Neural crest cell (in vitro differentiated cells): Measurements from ENCODE around the gene ROBO2. TPM values are rescaled to one million over a fixed set of nuclear protein-coding genes. Genes with fewer than 3 reads are reported as not detected.

Source experiments
- DNase-seq: peaks from one replicate; pipeline ENCODE4 v3.0.0; 2021; ENCODE audit warnings: low read depth, mixed read lengths, low spot score
- H3K27ac Mint-ChIP-seq: one replicate; pipeline ENCODE4 v1.8.0; 2021; ENCODE audit warnings: mild to moderate bottlenecking, mixed read lengths; ENCODE audit not compliant: unreplicated experiment
- H3K27me3 Mint-ChIP-seq: 2 replicates; pipeline ENCODE4 v1.8.0; 2021; ENCODE audit warnings: low read depth, mild to moderate bottlenecking, mixed read lengths
- H3K36me3 Mint-ChIP-seq: 2 replicates; pipeline ENCODE4 v1.8.0; 2021; ENCODE audit warnings: low read depth, mild to moderate bottlenecking, mixed read lengths
- H3K4me1 Mint-ChIP-seq: 2 replicates; pipeline ENCODE4 v1.8.0; 2021; ENCODE audit warnings: mixed read lengths
- H3K4me3 Mint-ChIP-seq: one replicate; pipeline ENCODE4 v1.8.0; 2021; ENCODE audit warnings: mild to moderate bottlenecking, mixed read lengths
- H3K9me3 Mint-ChIP-seq: 2 replicates; pipeline ENCODE4 v1.8.0; 2021; ENCODE audit warnings: mixed read lengths
- CTCF ChIP-seq: fragments of 200-600 bp; sonication (generic); conservative IDR thresholded peaks from 2 replicates; pipeline ENCODE4 v1.5.0; 2021; ENCODE audit warnings: antibody characterized with exemption, mild to moderate bottlenecking
- total RNA-seq: library from RNA; stranded (reverse); gene quantifications from 2 replicates; pipeline ENCODE4 v1.2.1, GENCODE V29; 2021

Gene ROBO2
- total RNA-seq, 1 donor from 2014 or later = 27.9 TPM

DNA sequence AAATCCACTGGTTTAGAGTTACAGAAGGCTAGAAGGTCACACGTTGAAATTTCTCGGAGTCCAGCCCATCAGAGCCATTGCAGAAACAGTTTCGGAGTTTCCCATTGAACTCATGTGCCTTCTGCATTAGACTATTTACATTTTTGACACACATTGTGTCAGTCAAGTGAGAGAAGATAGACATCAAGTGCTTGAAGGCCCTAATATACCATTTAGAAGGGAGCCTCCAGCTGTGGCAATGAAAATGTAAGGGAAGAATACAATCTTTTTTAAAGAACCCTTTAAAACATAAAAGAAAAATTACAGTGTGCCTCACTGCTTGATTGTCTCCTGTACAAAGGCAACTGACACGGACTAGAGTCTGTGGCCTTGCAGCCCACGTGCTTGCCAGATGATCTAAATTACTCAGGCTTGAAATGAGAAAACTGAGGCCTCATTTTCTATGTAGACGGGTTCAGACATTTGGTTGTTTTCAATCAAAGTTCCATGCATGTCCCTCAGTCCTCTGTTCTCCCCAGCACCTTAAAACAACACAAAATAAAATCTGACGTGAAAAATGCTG, 650.5 kb downstream of the ROBO2 start:
- no peak for DNase-seq
- peaks cover 4% of the 10 kb centered on the region for H3K4me1 Mint-ChIP-seq
- TF ChIP-seq CTCF = no peak
- H3K9me3 Mint-ChIP-seq = peaks cover under 1% of the 10 kb centered on the region
- no peak overlapping the region for H3K27ac Mint-ChIP-seq
- no peaks in the 10 kb centered on the region for H3K36me3 Mint-ChIP-seq
- H3K4me3 Mint-ChIP-seq = no peak overlapping the region
- H3K27me3 Mint-ChIP-seq = no peaks in the 10 kb centered on the region

DNA sequence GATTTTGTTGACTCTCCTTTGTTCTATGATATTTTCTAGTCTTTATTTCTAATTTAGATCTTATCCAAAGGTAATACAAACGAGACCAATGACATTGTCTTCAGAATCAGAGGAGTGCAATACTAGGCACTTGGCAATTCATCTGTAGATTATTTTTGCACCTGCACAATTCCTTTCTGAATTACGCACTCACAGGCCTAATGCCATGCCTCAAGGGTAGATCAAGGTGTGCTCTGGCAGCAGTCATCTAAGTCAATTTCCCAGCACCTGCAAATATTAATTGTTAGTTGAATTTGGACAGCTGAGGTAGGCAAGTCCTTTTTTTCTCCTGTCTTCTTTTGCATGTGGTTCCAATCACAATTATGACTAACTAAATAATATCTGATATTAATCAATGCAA, 653.2 kb downstream of the ROBO2 start:
- Mint-ChIP-seq H3K27ac (no peak overlapping the region), H3K36me3 (no peaks in the 10 kb centered on the region), H3K4me1 (no peaks in the 10 kb centered on the region), H3K9me3 (peaks cover 5% of the 10 kb centered on the region), H3K27me3 (no peaks in the 10 kb centered on the region), H3K4me3 (no peak overlapping the region)
- DNase-seq = no peak
- no peak for TF ChIP-seq CTCF

DNA sequence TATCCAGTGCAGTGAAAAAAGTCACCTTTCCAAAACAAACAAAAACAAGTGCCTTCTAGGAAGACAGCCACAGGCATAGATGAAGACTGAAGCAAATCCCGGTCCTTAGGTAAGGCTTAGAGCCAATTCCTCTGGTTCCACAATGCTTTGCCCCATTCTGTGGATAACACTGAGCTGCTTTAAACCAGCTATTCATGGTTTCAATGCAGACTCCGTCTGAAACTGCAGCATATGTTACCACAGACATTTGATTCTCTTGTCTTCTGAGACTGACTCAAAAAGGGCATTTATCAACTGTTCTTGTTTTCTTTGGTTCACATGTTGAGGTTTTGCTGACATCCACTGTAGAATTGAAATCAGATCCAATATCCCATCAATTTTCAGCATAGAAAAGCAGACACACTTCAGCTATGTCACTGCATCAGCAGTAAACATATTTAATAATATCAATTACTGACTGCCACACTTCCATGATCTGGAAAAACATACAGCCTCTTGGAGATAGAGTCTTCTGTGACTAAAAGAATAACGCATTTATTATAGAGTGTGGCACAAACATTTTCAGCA, 659.3 kb downstream of the ROBO2 start:
- no peak for TF ChIP-seq CTCF
- no peak overlapping the region for H3K4me3 Mint-ChIP-seq
- H3K9me3 Mint-ChIP-seq = peaks cover 5% of the 10 kb centered on the region
- H3K27me3 Mint-ChIP-seq = no peaks in the 10 kb centered on the region
- H3K36me3 Mint-ChIP-seq = no peaks in the 10 kb centered on the region
- H3K27ac Mint-ChIP-seq = no peak overlapping the region
- H3K4me1 Mint-ChIP-seq = no peaks in the 10 kb centered on the region
- DNase-seq = no peak
